Stimulated activated CD8-positive, alpha-beta memory T cell treated with anti-CD3 and anti-CD28 coated beads, Interleukin-7, amount 100 ng/mL, for 1 hour (primary cell): ENCODE measurements around the gene SPDEF.

ENCODE experiments used
- DNase-seq, 2 donors: peaks; one replicate each; pipeline ENCODE4 v3.0.0-alpha.2; 2020; ENCODE audit warnings: low read depth in 2 of 2

SPDEF gene

DNA sequence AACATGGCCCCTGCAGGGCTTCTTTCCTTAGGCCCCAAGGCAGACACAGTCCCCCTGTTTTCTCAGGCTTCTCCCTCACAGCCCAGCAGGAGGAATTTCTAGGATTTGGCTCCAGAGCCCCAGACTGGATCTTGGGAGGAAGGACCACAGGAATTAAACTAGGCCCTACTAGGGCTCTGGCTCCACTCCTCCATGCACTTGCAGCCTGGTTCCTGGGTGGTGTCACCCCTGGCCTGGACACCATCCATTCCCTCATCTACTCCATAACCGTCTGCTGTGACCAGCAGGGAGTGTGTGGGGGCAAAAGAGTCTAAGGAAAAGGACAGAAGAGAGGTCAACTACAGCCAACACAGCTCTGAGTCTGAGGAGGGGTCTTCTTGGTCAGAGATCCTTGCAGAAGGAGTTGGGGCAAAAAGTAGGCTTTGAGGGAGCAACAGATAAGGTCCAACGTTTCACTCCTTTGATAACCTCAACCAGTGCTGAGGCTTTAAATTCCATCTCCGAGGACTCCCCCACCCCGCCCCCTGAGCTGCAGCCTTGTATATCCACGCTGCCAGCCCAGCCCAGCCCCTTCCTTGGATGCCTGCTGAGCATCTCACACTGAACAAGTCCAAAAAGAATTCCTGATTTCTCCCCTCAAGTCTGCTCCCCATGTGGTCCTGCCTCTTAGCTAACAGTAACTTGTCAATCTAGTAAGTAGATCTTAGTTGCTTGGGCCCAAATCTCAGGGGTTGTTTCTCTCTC lies 27.9 kb upstream of the SPDEF start:
- no peak for DNase-seq

GRCh38 chr6:34583461-34583860 lies 27.3 kb upstream of the SPDEF start:
- DNase-seq: no peak

GRCh38 chr6:34581561-34581920 lies 25.4 kb upstream of the SPDEF start:
- no peak for DNase-seq

- no peak for DNase-seq
Measured at GRCh38 chr6:34580707-34581560, 24.8 kb upstream of the SPDEF start.

- DNase-seq: no peak
Measured at GRCh38 chr6:34578445-34579262, 22.5 kb upstream of the SPDEF start.

DNA sequence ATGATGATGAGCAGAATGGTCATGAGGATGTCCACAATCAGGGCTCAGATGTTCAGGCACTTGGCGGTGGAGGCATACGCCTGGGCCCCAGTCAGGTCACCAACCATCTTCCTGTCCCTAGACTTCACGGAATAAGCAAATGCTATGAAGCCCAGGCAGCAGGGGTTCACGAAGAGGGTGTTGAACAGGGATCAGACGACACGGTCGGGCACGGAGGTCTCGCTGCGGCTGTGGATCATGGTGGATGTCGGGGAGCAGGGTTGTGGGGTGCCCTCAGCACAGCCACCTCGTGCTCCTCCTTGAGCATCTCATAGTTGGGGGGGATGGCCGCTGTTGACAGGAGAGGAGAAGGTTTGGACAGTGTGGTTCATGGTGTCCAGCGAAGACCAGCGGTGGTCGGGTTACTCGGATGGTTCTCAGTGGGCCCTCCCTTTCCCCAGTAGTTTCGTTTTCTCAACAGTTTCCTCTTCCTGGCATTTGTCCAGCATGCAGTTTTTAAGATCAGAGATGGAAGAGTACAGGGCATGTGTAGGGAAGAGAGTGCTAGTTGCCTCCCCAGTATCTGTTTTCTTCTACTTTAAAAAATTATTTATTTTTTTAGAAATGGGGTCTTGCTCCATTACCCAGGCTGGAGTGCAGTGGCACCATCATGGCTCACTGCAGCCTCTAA lies 20.3 kb upstream of the SPDEF start:
- DNase-seq: no peak

- DNase-seq: no peak
Measured at GRCh38 chr6:34575326-34575725, 19.2 kb upstream of the SPDEF start.

DNA sequence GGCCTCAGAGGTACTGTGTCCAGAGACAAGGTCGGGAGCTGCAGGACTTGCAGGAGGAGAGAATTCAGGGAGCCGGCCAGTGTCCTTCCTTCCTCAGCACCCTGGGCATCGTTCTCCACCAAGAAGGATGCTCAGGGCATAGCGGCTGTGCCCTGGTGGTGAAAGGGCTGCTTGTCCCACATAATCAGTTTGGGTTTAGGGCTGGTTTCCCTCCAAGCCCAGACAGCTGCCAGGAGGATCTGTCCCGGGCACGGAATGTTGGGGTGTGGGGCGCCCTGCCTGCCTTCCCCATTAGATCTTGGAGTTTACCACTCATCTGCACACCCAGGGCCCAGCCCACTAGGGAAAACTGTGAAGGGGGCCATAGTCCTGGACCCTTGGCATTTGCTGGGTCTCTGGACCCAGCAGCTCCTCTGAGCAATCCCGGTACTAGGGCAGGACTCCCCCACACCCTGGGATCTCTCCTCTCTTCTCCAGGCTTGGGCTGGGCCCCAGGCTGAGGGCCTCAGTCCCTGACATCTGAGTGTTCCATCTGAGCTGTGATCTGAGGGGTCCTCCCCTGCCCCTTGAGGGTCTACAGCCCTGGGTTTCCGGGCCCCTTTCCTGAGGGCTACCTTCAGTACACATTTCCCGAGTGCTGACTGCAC lies 18.6 kb upstream of the SPDEF start:
- no peak for DNase-seq

DNA sequence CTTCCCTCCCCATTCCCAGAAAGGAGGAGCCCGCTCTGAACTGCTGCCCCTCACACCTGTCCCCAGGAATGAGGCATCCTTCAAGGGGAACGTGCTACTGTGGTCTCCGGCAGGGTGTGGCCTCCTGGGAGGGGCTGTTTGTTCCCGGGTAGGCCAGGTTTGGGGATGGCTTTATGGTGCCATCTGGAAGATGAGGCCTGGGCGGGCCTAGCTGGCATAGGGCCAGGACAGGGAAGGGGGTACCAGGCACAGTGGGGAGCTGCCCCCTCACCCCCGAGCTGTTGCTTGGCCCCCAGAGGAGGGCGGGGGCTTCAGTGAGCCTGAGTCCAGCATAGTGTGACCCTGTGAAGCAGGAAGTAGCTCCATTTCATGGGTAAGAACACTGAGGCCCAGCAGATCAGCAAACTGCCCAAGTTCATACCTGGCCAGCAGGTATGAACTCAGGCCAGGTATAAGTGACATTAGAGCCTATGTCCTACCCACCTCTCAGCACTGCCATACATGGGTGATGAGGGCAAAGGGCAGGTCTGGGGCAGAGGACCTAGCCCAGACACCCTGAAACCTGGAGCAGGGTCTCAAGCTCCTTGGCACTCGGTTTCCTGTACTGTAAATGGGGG lies 17.5 kb upstream of the SPDEF start:
- no peak for DNase-seq

DNA sequence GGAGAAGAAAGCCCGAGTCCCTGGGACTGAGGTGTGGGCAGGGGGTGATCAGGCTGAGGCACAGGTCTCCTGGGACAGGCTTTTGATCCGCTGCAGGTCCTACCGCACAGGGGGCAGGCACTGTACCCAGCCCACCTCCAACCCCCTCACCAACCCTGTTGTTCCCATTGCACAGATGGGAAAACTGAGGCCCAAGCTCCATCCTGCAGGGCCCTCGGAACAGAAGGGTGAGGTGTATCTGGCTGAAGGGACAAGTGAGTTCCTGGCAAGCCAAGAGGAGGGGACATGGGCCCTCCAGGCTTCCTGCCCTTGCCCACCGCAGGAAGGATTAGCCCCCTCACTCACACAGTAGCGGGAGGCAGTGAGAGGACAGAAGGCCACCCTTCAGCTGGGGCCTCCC lies 16.5 kb upstream of the SPDEF start:
- DNase-seq: no peak

DNA sequence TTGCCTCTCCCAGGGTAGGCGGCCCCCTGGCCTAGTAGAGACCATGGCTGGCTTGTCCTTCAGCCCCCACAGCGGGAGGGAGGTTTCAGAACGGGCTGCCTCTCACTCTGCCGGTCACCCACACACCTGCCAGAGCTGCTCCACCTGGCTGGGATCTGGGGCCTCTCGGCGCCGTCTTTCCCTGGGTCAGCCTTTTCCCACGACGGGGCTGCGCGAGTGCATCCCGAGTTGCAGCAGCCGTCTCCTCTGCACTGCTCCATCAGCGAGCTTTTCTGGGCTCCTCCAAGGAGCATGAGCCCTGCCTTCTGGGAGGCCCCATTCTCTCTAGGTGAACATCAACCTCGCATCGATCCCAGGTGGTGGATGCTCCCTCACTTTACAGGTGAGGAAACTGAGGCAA lies 15.9 kb upstream of the SPDEF start:
- DNase-seq: no peak

DNA sequence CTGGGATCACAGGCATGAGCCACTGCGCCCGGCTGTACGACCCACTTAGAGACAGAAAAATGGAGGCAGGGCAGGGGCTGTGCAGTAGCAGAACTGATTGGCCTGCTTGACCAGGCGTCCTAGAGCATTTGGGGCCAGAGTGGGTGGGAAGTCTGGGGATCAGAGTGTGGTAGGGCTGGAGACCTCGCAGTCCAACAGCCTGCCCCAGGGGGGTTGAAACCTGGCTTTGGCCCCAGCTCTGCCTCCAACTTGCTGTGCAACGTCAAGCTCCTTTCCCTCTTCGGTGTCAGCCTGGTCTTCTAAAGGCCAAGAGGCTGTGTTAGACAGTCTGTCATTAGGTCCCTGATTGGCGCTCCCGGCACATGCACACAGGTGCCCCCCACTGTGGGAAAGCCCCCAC lies 15.3 kb upstream of the SPDEF start:
- DNase-seq: no peak

GRCh38 chr6:34570066-34570833 lies 14.1 kb upstream of the SPDEF start:
- no peak for DNase-seq

DNA sequence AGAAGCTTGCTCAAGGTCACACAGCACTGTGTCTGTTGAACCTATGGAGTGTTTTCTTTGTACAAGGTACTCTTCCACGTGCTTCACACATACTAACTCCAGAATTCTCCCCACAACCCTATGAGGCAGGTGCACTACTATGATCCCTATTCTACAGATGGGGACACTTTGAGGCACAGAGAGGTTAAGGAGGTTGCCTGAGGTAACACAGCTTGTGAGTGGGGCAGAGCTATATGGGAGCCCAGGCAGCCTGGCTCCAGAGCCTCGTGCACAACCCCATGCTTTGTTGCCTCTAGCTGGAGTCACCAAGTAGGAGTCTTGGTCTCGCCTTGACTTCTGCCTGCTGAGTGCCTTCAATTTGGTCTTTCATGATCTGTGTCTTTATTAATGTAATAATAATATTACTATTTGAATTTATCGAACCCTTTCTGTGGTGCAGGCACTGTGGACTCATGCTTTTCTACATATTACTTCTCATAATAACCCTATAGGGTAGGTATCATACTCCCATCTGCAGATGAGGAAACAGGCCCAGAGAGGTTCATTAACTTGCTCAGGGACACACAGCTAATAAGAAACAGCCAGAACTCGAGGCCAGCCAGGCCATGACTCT lies 13.3 kb upstream of the SPDEF start:
- DNase-seq: no peak

DNA sequence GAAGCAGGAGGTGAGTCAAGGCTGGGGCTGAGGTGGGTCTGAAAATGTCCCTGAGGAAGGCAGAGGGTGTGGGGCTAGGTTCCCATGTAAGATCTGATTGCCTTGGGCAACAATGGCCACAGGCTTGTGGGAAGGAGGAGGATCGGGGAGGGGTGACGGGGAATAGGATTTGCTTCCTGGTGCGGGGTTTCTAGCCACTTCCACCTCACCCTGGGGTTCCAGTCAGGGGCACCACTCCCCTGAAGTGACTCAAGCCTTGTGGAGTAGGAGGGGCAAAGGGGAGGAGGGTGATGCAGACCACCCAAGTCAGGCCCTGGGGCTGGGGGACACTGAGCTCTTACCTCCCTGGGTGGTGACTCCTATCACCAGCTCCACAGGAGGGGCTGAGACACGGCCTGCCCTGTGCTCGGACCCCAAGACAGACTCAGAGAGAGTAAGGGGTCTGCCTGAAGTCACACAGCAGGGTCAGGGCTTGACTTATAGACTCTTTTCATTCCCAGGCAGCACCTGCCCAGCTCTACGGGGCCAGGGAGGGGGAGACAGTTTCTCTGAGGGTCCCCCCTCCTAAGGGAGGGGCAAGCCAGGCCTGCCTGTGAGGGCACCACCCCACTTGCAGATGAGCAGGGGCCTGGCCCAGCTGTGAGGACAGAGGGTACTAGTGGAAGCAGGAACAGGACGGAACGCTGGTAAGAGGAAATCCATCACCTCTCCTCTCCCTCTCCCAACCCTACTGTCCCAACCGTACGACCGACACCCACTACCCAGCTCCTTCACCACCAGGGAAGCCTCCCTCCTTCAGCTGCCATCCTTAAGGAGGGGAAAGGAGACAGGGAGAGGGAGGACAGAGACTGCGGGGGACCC lies 12.4 kb upstream of the SPDEF start:
- DNase-seq: no peak

DNA sequence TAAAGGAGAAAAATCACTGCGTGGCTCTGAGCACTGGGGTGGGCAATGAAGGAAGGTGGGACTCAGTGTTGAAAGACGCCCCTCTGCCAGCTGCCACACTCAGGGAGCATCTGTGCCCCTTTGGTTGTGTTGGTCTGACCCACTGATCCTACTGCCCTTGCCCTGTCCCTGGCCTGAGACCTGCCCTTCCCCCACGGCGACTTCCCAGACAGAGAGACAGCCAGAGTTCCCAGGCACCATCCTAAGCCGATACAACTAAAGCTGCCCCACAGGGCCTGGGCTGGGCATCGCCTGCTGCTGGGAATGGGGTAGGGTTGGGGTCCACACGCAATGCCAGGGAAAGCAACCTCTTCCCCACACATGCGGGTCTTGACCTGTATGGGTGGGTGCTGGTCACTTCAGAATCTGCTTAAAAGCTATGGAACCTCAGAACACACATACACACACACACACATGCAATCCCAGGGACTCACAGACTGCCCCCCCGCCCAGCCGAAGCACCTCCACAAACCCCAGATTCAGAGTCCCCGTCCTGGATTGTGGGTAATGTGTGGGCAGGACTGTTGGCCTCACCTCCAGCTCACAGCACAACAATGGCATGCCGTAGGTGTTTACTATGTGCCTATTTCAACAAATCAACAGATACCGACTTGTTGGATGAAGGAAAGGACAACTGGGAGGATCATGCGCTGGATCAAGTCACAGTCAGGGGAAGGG lies 10.9 kb upstream of the SPDEF start:
- DNase-seq: no peak

DNA sequence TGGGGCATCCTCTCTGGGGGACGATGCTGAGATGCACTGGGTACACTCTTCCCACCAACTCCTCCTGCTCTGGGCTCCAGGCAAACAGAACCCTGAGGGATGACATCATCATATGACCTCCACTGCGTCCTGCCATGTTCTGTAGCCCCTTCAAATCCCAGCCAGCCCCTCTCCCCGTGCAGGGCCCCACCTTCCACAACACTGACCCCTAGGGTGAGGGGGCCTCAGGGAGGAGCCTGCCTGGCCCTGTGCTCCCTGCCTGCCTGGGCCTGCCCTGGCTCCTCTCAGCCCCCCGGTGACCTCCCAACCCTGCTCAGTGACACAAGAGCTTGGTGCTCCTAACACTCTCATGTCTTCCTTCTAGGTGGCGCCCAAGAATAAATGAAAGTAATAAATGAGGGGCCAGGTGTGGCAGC lies 9.6 kb upstream of the SPDEF start:
- no peak for DNase-seq

GRCh38 chr6:34564181-34564580 lies 8.1 kb upstream of the SPDEF start:
- no peak for DNase-seq
